ENCODE measurements around the gene FARS2. TPM values are rescaled to one million over a fixed set of nuclear protein-coding genes. Genes with fewer than 3 reads are reported as not detected.

The FARS2 gene
- polyA plus RNA-seq, 1 donor from 2014 or later: 11.9 TPM

DNA sequence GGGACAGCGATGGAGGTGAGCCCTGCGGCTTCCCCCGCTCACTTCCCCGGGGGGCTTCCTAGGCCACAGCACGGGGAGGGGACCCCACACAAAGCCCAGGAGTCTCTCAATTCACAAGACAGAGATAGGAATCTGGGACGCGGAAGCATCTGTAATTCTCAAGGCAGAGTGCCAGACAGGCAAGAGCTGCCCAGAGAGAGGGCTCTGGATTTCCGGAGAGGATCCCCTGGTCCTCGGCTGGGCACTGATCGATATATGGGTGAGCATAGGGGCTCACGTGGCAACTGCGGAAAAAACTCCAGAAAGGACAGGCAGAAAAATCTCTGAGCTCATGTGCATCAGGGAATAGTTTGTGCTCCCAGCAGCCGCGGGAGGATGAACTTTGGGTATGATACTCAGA is 449.2 kb downstream of the FARS2 start:
- no peaks in the 10 kb centered on the region for H3K36me3 ChIP-seq (ENCODE audit: insufficient read depth, low read length)
- no peak overlapping the region for H3K4me3 ChIP-seq (ENCODE audit: low read length)
- H3K27ac ChIP-seq (ENCODE audit: low read length): no peak overlapping the region
- H3K9me2 ChIP-seq (ENCODE audit: insufficient read depth, low read length): no peaks in the 10 kb centered on the region
- H3K9me3 ChIP-seq (ENCODE audit: low read length): no peaks in the 10 kb centered on the region
- no peaks in the 10 kb centered on the region for H4K20me1 ChIP-seq (ENCODE audit: insufficient read depth)
- no peaks in the 10 kb centered on the region for H3K27me3 ChIP-seq (ENCODE audit: insufficient read depth, low read depth, low read length)
- no peak overlapping the region for H2AFZ ChIP-seq (ENCODE audit: low read depth, low read length)
- no peak overlapping the region for H3K9ac ChIP-seq (ENCODE audit: low read length)
- H3K79me2 ChIP-seq (replicated peaks; ENCODE audit: insufficient read depth, low read length): no peaks in the 10 kb centered on the region
- no peak for TF ChIP-seq RAD21 (conservative IDR thresholded peaks at IDR 0.05)
- TF ChIP-seq POLR2AphosphoS5 (IDR thresholded peaks at IDR 0.05): no peak
- TF ChIP-seq MXI1 (conservative IDR thresholded peaks at IDR 0.05; ENCODE audit: poor library complexity, severe bottlenecking): no peak
- TF ChIP-seq EZH2 (IDR thresholded peaks at IDR 0.05; ENCODE audit: borderline replicate concordance, insufficient read depth, low read length, poor library complexity, severe bottlenecking): no peak
- TF ChIP-seq TAF1 (IDR thresholded peaks at IDR 0.05; ENCODE audit: low read depth): no peak
- TF ChIP-seq EP300 (conservative IDR thresholded peaks at IDR 0.05; ENCODE audit: poor library complexity, severe bottlenecking): no peak
- TF ChIP-seq CTCF (IDR thresholded peaks at IDR 0.05; ENCODE audit: poor library complexity, severe bottlenecking): no peak
- no peak for TF ChIP-seq SMC3 (conservative IDR thresholded peaks at IDR 0.05; ENCODE audit: poor library complexity)
- TF ChIP-seq REST (IDR thresholded peaks at IDR 0.05; ENCODE audit: borderline replicate concordance): no peak
- no peaks in the 10 kb centered on the region for H3F3A ChIP-seq (ENCODE audit: insufficient read depth, low read length, poor library complexity, severe bottlenecking)
- no peak overlapping the region for H3K4me2 ChIP-seq (ENCODE audit: low read length)

- H2AFZ ChIP-seq (ENCODE audit: low read depth, low read length): no peak overlapping the region
- H3K79me2 ChIP-seq (replicated peaks; ENCODE audit: insufficient read depth, low read length): no peaks in the 10 kb centered on the region
- no peak overlapping the region for H3K4me2 ChIP-seq (ENCODE audit: low read length)
- H3K27ac ChIP-seq (ENCODE audit: low read length): no peak overlapping the region
- no peaks in the 10 kb centered on the region for H3K36me3 ChIP-seq (ENCODE audit: insufficient read depth, low read length)
- no peaks in the 10 kb centered on the region for H3F3A ChIP-seq (ENCODE audit: insufficient read depth, low read length, poor library complexity, severe bottlenecking)
- no peaks in the 10 kb centered on the region for H4K20me1 ChIP-seq (ENCODE audit: insufficient read depth)
- H3K9me2 ChIP-seq (ENCODE audit: insufficient read depth, low read length): no peaks in the 10 kb centered on the region
- no peak overlapping the region for H3K4me3 ChIP-seq (ENCODE audit: low read length)
- H3K27me3 ChIP-seq (ENCODE audit: insufficient read depth, low read depth, low read length): no peaks in the 10 kb centered on the region
- H3K9me3 ChIP-seq (ENCODE audit: low read length): no peaks in the 10 kb centered on the region
- H3K9ac ChIP-seq (ENCODE audit: low read length): no peak overlapping the region
- TF ChIP-seq TAF1 (IDR thresholded peaks at IDR 0.05; ENCODE audit: low read depth) (no peak), EP300 (conservative IDR thresholded peaks at IDR 0.05; ENCODE audit: poor library complexity, severe bottlenecking) (no peak), CTCF (IDR thresholded peaks at IDR 0.05; ENCODE audit: poor library complexity, severe bottlenecking) (no peak), REST (IDR thresholded peaks at IDR 0.05; ENCODE audit: borderline replicate concordance) (no peak), MXI1 (conservative IDR thresholded peaks at IDR 0.05; ENCODE audit: poor library complexity, severe bottlenecking) (no peak), POLR2AphosphoS5 (IDR thresholded peaks at IDR 0.05) (no peak), SMC3 (conservative IDR thresholded peaks at IDR 0.05; ENCODE audit: poor library complexity) (no peak), RAD21 (conservative IDR thresholded peaks at IDR 0.05) (no peak), EZH2 (IDR thresholded peaks at IDR 0.05; ENCODE audit: borderline replicate concordance, insufficient read depth, low read length, poor library complexity, severe bottlenecking) (no peak)
Observed at GRCh38 chr6:5710936-5711335, 449.6 kb downstream of the FARS2 start.
